WTC11 (cell line): Measurements from ENCODE around the gene C5orf63. TPM values are rescaled to one million over a fixed set of nuclear protein-coding genes. Genes with fewer than 3 reads are reported as not detected.

Experiments used
- ATAC-seq: fragments of 200-7000 bp; cut with Tn5 transposase; 2 replicates; pipeline ENCODE4 v1.10.0; 2021; ENCODE audit warnings: mild to moderate bottlenecking, moderate library complexity
- CTCF ChIA-PET: fragments of 300-600 bp; sonication (Branson Sonifier 250); formaldehyde crosslinking; loops from one replicate; lab custom pipeline; 2021; ENCODE audit warnings: antibody characterized with exemption; lab: Charles Lee
- POLR2A ChIA-PET: fragments of 350-600 bp; sonication (Branson Sonifier 250); formaldehyde crosslinking; loops from one replicate; lab custom pipeline; 2021; ENCODE audit warnings: antibody characterized with exemption; lab: Charles Lee
- DNase-seq: peaks from one replicate; pipeline ENCODE4 v3.0.0; 2021; ENCODE audit warnings: low spot score
- H3K27ac Mint-ChIP-seq: 2 replicates; pipeline ENCODE4 v1.8.0; 2021; ENCODE audit warnings: mixed read lengths
- H3K27me3 Mint-ChIP-seq: 2 replicates; pipeline ENCODE4 v1.8.0; 2021; ENCODE audit warnings: low read depth, mild to moderate bottlenecking, moderate library complexity, mixed read lengths
- H3K36me3 Mint-ChIP-seq: 2 replicates; pipeline ENCODE4 v1.8.0; 2021; ENCODE audit warnings: mixed read lengths
- H3K4me1 Mint-ChIP-seq: 2 replicates; pipeline ENCODE4 v1.8.0; 2022; ENCODE audit warnings: mixed read lengths
- H3K4me3 Mint-ChIP-seq: 2 replicates; pipeline ENCODE4 v1.8.0; 2021; ENCODE audit warnings: mild to moderate bottlenecking, moderate library complexity, mixed read lengths
- H3K9me3 Mint-ChIP-seq: 2 replicates; pipeline ENCODE4 v1.8.0; 2021; ENCODE audit warnings: mixed read lengths
- E2F1 ChIP-seq: sonication (generic); formaldehyde crosslinking; IDR thresholded peaks from 2 replicates; pipeline ENCODE4 v1.8.0; 2022; ENCODE audit warnings: mild to moderate bottlenecking, missing genetic modification reagents
- ELF4 ChIP-seq: sonication (generic); formaldehyde crosslinking; IDR thresholded peaks from 2 replicates; pipeline ENCODE4 v1.8.1; 2022; ENCODE audit warnings: low read depth, mild to moderate bottlenecking, moderate library complexity, missing genetic modification reagents
- EMX1 ChIP-seq: fragments of 250-450 bp; sonication (Bioruptor Pico); IDR thresholded peaks from 2 replicates; pipeline ENCODE4 v1.8.0; 2021; ENCODE audit warnings: mild to moderate bottlenecking
- FOXP4 ChIP-seq: sonication (generic); formaldehyde crosslinking; IDR thresholded peaks from 2 replicates; pipeline ENCODE4 v1.8.0; 2022; ENCODE audit warnings: mild to moderate bottlenecking, missing genetic modification reagents
- GABPB1 ChIP-seq: sonication (generic); formaldehyde crosslinking; IDR thresholded peaks from 2 replicates; pipeline ENCODE4 v1.8.1; 2023; ENCODE audit warnings: mild to moderate bottlenecking, missing genetic modification reagents
- HMGXB4 ChIP-seq: sonication (generic); formaldehyde crosslinking; IDR thresholded peaks from 2 replicates; pipeline ENCODE4 v1.8.1; 2023; ENCODE audit warnings: mild to moderate bottlenecking, moderate library complexity, missing genetic modification reagents
- MLX ChIP-seq: sonication (generic); formaldehyde crosslinking; IDR thresholded peaks from 2 replicates; pipeline ENCODE4 v1.8.1; 2023; ENCODE audit warnings: mild to moderate bottlenecking, missing genetic modification reagents, moderate library complexity
- NFATC4 ChIP-seq: fragments of 250-450 bp; sonication (Bioruptor Pico); IDR thresholded peaks from 2 replicates; pipeline ENCODE4 v1.9.0; 2021; ENCODE audit warnings: mild to moderate bottlenecking
- ZMAT4 ChIP-seq: fragments of 250-450 bp; sonication (Bioruptor Pico); IDR thresholded peaks from 2 replicates; pipeline ENCODE4 v1.9.0; 2021; ENCODE audit warnings: mild to moderate bottlenecking
- ZNF416 ChIP-seq: fragments of 250-450 bp; sonication (Bioruptor Pico); IDR thresholded peaks from 2 replicates; pipeline ENCODE4 v1.9.0; 2021; ENCODE audit warnings: mild to moderate bottlenecking, inconsistent platforms
- ZNF423 ChIP-seq: fragments of 250-450 bp; sonication (Bioruptor Pico); IDR thresholded peaks from 2 replicates; pipeline ENCODE4 v2.1.2; 2022; ENCODE audit warnings: mild to moderate bottlenecking, moderate library complexity
- total RNA-seq: library from RNA; stranded (reverse); gene quantifications from 3 replicates; pipeline ENCODE4 v1.2.3, GENCODE V29; 2021

Gene C5orf63
- total RNA-seq, 1 experiment from 2014 or later: 3.1 TPM

- DNase-seq (no peak), ATAC-seq (no peak)
- no peaks in the 10 kb centered on the region for H3K36me3 Mint-ChIP-seq
- POLR2A ChIA-PET: no interaction called here
- no peak overlapping the region for H3K27ac Mint-ChIP-seq
- CTCF ChIA-PET: no interaction called here
- H3K27me3 Mint-ChIP-seq: peaks cover 8% of the 10 kb centered on the region
- H3K4me3 Mint-ChIP-seq: no peak overlapping the region
- H3K4me1 Mint-ChIP-seq: peaks cover 45% of the 10 kb centered on the region
- TF ChIP-seq HMGXB4 (no peak), EMX1 (CRISPR knock-in tag) (no peak), GABPB1 (CRISPR knock-in tag) (no peak), FOXP4 (CRISPR knock-in tag) (no peak), ZNF423 (CRISPR knock-in tag) (no peak)
- H3K9me3 Mint-ChIP-seq: peaks cover 3% of the 10 kb centered on the region; the same call in 1 of the 2 replicates
Observed at GRCh38 chr5:127083711-127084110, 10.4 kb upstream of the C5orf63 start.

GRCh38 chr5:127079994-127080491, 6.7 kb upstream of the C5orf63 start:
- Mint-ChIP-seq H3K36me3 (no peaks in the 10 kb centered on the region), H3K4me1 (peaks cover 51% of the 10 kb centered on the region), H3K27me3 (peaks cover 8% of the 10 kb centered on the region), H3K9me3 (peaks cover 3% of the 10 kb centered on the region; the same call in 1 of the 2 replicates), H3K27ac (peak overlapping the region; percentile 67), H3K4me3 (peak overlapping the region; percentile 2; the same call in 1 of the 2 replicates)
- POLR2A ChIA-PET: no interaction called here
- TF ChIP-seq ZNF416 (no peak), ZMAT4 (CRISPR knock-in tag) (peak; percentile 45; the same call in 1 of the 2 replicates)
- CTCF ChIA-PET: interaction anchor here (0.6 to 1.4 kb wide), 4 partner anchors 9 to 413 kb away, joined by 3 to 5 read pairs (median 4); no protein-coding TSS in a partner anchor
- peak; percentile 89 for ATAC-seq
- DNase-seq: no peak

- peaks cover 61% of the 10 kb centered on the region for H3K4me1 Mint-ChIP-seq
- H3K27ac Mint-ChIP-seq: no peak overlapping the region
- ChIA-PET CTCF (no interaction called here), POLR2A (interaction anchor here (0.6 kb wide), 1 partner anchor 180 kb away, joined by 3 read pairs; no protein-coding TSS in a partner anchor)
- no peak for TF ChIP-seq MLX (CRISPR knock-in tag)
- TF ChIP-seq ZMAT4 (CRISPR knock-in tag): no peak
- TF ChIP-seq NFATC4: no peak
- TF ChIP-seq FOXP4 (CRISPR knock-in tag): no peak
- no peak for TF ChIP-seq E2F1
- TF ChIP-seq ELF4 (CRISPR knock-in tag): no peak
- H3K27me3 Mint-ChIP-seq: peaks cover 8% of the 10 kb centered on the region
- no peaks in the 10 kb centered on the region for H3K36me3 Mint-ChIP-seq
- no peak for DNase-seq
- no peak for ATAC-seq
- peaks cover 3% of the 10 kb centered on the region; the same call in 1 of the 2 replicates for H3K9me3 Mint-ChIP-seq
- H3K4me3 Mint-ChIP-seq: no peak overlapping the region; the same call in 1 of the 2 replicates
Observed at GRCh38 chr5:127077366-127077765, 4.1 kb upstream of the C5orf63 start.
